ENCODE measurements around the gene ARMC3.

DNA sequence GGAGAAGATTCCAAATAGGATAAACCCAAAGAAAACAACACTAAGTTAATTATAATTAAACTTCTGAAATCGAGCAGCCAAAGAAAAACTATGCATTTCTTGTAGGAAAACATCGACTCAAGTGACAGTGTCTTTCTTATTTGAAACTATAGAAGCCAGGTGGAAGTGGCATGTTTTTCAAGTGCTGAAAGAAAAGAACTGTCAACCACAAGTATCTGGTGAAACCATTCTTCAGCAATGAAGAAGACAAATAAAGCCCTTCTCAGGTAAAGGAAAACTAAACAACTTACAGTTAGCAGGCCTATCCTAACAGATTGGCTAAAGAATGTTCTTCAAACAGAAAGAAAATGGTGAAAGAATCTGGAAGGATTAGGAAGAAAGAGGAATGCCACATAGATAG is 96.1 kb downstream of the ARMC3 start:
- TF ChIP-seq, protein P1, sequence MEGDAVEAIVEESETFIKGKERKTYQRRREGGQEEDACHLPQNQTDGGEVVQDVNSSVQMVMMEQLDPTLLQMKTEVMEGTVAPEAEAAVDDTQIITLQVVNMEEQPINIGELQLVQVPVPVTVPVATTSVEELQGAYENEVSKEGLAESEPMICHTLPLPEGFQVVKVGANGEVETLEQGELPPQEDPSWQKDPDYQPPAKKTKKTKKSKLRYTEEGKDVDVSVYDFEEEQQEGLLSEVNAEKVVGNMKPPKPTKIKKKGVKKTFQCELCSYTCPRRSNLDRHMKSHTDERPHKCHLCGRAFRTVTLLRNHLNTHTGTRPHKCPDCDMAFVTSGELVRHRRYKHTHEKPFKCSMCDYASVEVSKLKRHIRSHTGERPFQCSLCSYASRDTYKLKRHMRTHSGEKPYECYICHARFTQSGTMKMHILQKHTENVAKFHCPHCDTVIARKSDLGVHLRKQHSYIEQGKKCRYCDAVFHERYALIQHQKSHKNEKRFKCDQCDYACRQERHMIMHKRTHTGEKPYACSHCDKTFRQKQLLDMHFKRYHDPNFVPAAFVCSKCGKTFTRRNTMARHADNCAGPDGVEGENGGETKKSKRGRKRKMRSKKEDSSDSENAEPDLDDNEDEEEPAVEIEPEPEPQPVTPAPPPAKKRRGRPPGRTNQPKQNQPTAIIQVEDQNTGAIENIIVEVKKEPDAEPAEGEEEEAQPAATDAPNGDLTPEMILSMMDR (IDR thresholded peaks at IDR 0.05; ENCODE audit: low read depth, low read length, poor library complexity, severe bottlenecking), result no peak
- no peak for TF ChIP-seq EZH2phosphoT487 (IDR thresholded peaks at IDR 0.05; ENCODE audit: borderline replicate concordance, low read length)

Measured in DOHH2 (cell line).